Measurements from ENCODE around the gene MYRF.
A peak's percentile ranks its signal among the peaks of the same experiment; 100 is the strongest.

MYRF gene

GRCh38 chr11:61776561-61777075 is 24.2 kb downstream of the MYRF start:
- peak in 1 of 2 experiments; percentile 18 for DNase-seq (ENCODE audit: low read depth in 2 of 2)

GRCh38 chr11:61777234-61778090 is 25.0 kb downstream of the MYRF start:
- DNase-seq (ENCODE audit: low read depth in 2 of 2) = no peak

- no peak for DNase-seq (ENCODE audit: low read depth in 2 of 2)
Observed at GRCh38 chr11:61778357-61778886, 26.0 kb downstream of the MYRF start.

GRCh38 chr11:61778920-61779650 is 26.6 kb downstream of the MYRF start:
- no peak for DNase-seq (ENCODE audit: low read depth in 2 of 2)

- no peak for DNase-seq (ENCODE audit: low read depth in 2 of 2)
Observed at GRCh38 chr11:61779666-61780525, 27.5 kb downstream of the MYRF start.

GRCh38 chr11:61780581-61781162 is 28.2 kb downstream of the MYRF start:
- DNase-seq (ENCODE audit: low read depth in 2 of 2) = no peak

GRCh38 chr11:61781585-61781984 is 29.1 kb downstream of the MYRF start:
- DNase-seq (ENCODE audit: low read depth in 2 of 2) = no peak

GRCh38 chr11:61782299-61782698 is 29.9 kb downstream of the MYRF start:
- DNase-seq (ENCODE audit: low read depth in 2 of 2) = no peak

- DNase-seq (ENCODE audit: low read depth in 2 of 2) = no peak
Observed at GRCh38 chr11:61782841-61783240, 30.4 kb downstream of the MYRF start.

GRCh38 chr11:61783717-61784505 is 31.5 kb downstream of the MYRF start:
- DNase-seq (ENCODE audit: low read depth in 2 of 2) = no peak

GRCh38 chr11:61784506-61784805 is 32.0 kb downstream of the MYRF start:
- DNase-seq (ENCODE audit: low read depth in 2 of 2) = no peak

GRCh38 chr11:61785837-61786402 is 33.5 kb downstream of the MYRF start:
- no peak for DNase-seq (ENCODE audit: low read depth in 2 of 2)

- peak; percentile 7 to 12 for DNase-seq (ENCODE audit: low read depth in 2 of 2)
Observed at GRCh38 chr11:61787928-61788491, 35.6 kb downstream of the MYRF start.

- peak; percentile 68 to 69 for DNase-seq (ENCODE audit: low read depth in 2 of 2)
Observed at GRCh38 chr11:61791737-61792309, 39.4 kb downstream of the MYRF start.

GRCh38 chr11:61792310-61793082 is 40.1 kb downstream of the MYRF start, which contains the start of the genes FEN1 and TMEM258:
Gene FEN1, plus strand, starts transcription at chr11:61792911. Its CDS starts 2,451 bp downstream, at chr11:61795362.
Gene TMEM258, minus strand, starts transcription at chr11:61792599. Its CDS starts 41 bp downstream, at chr11:61792558.
- DNase-seq (ENCODE audit: low read depth in 2 of 2) = peak; percentile 81 to 82

- no peak for DNase-seq (ENCODE audit: low read depth in 2 of 2)
Observed at GRCh38 chr11:61793083-61793828, 40.8 kb downstream of the MYRF start.

- DNase-seq (ENCODE audit: low read depth in 2 of 2) = no peak
Observed at GRCh38 chr11:61793829-61794204, 41.4 kb downstream of the MYRF start.

GRCh38 chr11:61794579-61794978 is 42.1 kb downstream of the MYRF start:
- DNase-seq (ENCODE audit: low read depth in 2 of 2) = no peak
